ENCODE results near the gene PLPPR1.

PLPPR1 gene

DNA sequence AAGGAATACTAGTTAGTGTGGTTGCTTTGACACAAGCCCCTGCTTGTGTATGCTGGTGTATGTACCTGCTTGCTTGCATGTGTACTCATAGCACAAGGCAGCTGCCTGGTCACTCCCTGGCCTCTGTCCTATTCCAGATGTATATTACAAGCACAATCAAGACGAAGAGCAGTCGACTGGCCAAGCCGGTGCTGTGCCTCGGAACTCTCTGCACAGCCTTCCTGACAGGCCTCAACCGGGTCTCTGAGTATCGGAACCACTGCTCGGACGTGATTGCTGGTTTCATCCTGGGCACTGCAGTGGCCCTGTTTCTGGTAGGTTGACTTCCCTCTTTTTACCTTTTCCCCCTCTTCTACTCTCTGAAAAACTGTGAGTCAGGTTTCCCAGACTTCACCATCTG, 284.1 kb downstream of the PLPPR1 start:
- TF ChIP-seq, protein P1, sequence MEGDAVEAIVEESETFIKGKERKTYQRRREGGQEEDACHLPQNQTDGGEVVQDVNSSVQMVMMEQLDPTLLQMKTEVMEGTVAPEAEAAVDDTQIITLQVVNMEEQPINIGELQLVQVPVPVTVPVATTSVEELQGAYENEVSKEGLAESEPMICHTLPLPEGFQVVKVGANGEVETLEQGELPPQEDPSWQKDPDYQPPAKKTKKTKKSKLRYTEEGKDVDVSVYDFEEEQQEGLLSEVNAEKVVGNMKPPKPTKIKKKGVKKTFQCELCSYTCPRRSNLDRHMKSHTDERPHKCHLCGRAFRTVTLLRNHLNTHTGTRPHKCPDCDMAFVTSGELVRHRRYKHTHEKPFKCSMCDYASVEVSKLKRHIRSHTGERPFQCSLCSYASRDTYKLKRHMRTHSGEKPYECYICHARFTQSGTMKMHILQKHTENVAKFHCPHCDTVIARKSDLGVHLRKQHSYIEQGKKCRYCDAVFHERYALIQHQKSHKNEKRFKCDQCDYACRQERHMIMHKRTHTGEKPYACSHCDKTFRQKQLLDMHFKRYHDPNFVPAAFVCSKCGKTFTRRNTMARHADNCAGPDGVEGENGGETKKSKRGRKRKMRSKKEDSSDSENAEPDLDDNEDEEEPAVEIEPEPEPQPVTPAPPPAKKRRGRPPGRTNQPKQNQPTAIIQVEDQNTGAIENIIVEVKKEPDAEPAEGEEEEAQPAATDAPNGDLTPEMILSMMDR (conservative IDR thresholded peaks at IDR 0.05; ENCODE audit: low read depth, low read length), result no peak
- DNase-seq (ENCODE audit: low read depth), result no peak
- H3K4me3 ChIP-seq (ENCODE audit: low read length), result no peak overlapping the region

GRCh38 chr9:101315112-101315450, 286.6 kb downstream of the PLPPR1 start:
- DNase-seq (ENCODE audit: low read depth), result no peak
- TF ChIP-seq, protein P1 (conservative IDR thresholded peaks at IDR 0.05; ENCODE audit: low read depth, low read length), result no peak
- H3K4me3 ChIP-seq (ENCODE audit: low read length), result no peak overlapping the region

GRCh38 chr9:101317735-101318134, 289.2 kb downstream of the PLPPR1 start:
- DNase-seq (ENCODE audit: low read depth), result no peak
- TF ChIP-seq, protein P1 (conservative IDR thresholded peaks at IDR 0.05; ENCODE audit: low read depth, low read length), result no peak
- no peak overlapping the region for H3K4me3 ChIP-seq (ENCODE audit: low read length)

DNA sequence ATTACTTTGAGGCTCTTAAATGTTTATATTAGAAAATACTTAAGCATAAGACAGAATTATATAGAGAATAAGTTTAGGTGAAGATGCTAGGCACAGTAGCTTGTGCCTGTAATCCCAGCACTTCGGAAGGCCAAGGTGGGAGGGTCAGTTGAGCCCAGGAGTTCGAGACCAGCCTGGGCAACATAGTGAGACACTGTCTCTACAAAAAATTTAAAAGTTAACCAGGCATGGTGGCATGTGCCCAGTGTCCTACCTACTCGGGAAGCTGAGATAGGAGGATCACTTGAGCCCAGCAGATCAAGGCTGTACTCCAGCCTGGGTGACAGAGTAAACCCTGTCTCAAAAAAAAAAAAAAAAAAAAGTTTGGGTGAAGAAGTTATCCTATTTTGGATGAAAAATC, 294.6 kb downstream of the PLPPR1 start:
- H3K4me3 ChIP-seq (ENCODE audit: low read length), result no peak overlapping the region
- TF ChIP-seq, protein P1 (conservative IDR thresholded peaks at IDR 0.05; ENCODE audit: low read depth, low read length), result no peak

DNA sequence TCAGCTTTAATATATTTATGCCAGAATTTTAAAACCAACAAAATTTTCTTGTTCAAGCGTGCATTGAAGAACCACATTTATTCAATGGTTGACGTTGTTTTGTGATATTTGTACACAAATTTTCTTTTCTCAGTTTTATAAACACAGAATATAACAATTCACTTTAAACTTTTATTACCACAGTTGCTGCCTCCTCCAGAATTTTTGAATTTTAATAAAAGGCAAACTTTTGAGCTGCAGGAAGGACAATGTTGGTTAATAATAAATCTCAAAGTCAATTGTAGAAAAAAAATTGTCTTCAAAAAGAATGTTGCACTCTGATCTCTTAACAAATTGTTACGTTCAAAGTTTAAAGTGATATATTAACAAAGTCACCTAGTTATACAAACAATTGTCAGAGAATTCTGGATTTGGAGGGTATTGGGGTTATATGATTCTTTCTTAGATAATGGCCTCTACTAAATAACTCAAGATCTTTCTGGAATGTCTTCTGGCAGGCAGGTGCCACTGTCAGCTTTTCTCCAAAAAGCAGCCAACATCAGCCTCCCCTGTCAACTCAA, 295.8 kb downstream of the PLPPR1 start:
- TF ChIP-seq, protein P1 (conservative IDR thresholded peaks at IDR 0.05; ENCODE audit: low read depth, low read length), result no peak
- no peak overlapping the region for H3K4me3 ChIP-seq (ENCODE audit: low read length)
- no peak for DNase-seq (ENCODE audit: low read depth)

More for the DNA sequence above, 294.6 kb downstream of the PLPPR1 start:
- DNase-seq (ENCODE audit: low read depth), result no peak

GRCh38 chr9:101325053-101325452, 296.5 kb downstream of the PLPPR1 start:
- TF ChIP-seq, protein P1 (conservative IDR thresholded peaks at IDR 0.05; ENCODE audit: low read depth, low read length), result no peak
- DNase-seq (ENCODE audit: low read depth), result no peak

DNA sequence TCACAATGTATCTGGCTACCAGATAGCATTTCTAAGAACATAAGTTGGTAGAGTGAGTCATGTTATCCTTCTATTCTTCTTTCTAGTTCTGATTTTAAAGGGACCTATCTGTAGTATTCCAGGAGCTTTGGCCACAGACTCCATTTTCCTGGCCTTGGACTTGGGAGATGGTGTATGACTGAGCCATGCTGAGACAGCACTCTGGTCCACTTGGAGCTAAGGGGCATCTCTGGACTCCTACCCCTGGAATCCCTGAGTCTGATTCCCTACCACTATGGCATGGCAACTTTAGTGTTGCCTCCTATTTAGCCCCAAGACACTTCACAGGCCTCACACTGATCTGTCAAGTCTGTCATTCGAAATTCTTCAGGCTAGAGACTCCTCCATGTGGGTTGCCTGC, 297.5 kb downstream of the PLPPR1 start:
- DNase-seq (ENCODE audit: low read depth), result no peak
- TF ChIP-seq, protein P1 (conservative IDR thresholded peaks at IDR 0.05; ENCODE audit: low read depth, low read length), result no peak

More at GRCh38 chr9:101325053-101325452, 296.5 kb downstream of the PLPPR1 start:
- no peak overlapping the region for H3K4me3 ChIP-seq (ENCODE audit: low read length)

More for the DNA sequence above, 297.5 kb downstream of the PLPPR1 start:
- H3K4me3 ChIP-seq (ENCODE audit: low read length), result no peak overlapping the region
